SK-N-SH treated with all-trans-retinoic acid at 6 μM for 48 hours (cell line): ENCODE data around the gene AMPD3.

ENCODE experiments used
- ATAC-seq: fragments of 200-7000 bp; cut with Tn5 transposase; 3 replicates; pipeline ENCODE4 v1.9.1; 2020; ENCODE audit warnings: mild to moderate bottlenecking, moderate library complexity
- ARNTL ChIP-seq: fragments of 450-650 bp; formaldehyde crosslinking; IDR thresholded peaks from 2 replicates; pipeline ENCODE4 v1.5.0; 2020; ENCODE audit warnings: low read depth, mild to moderate bottlenecking, moderate library complexity, borderline replicate concordance
- BACH2 ChIP-seq: fragments of 250-450 bp; sonication (Bioruptor Pico); IDR thresholded peaks from 2 replicates; pipeline ENCODE4 v1.9.0; 2021; ENCODE audit warnings: mild to moderate bottlenecking, borderline replicate concordance
- CSDC2 ChIP-seq: fragments of 250-450 bp; sonication (Bioruptor Pico); IDR thresholded peaks from 2 replicates; pipeline ENCODE4 v1.5.0; 2020; ENCODE audit warnings: mild to moderate bottlenecking, moderate library complexity
- GLIS3 ChIP-seq: fragments of 250-450 bp; sonication (Bioruptor Pico); IDR thresholded peaks from 2 replicates; pipeline ENCODE4 v1.5.0; 2020; ENCODE audit warnings: mild to moderate bottlenecking, moderate library complexity
- ISL1 ChIP-seq: fragments of 250-450 bp; sonication (Bioruptor Pico); IDR thresholded peaks from 2 replicates; pipeline ENCODE4 v2.1.2; 2022; ENCODE audit warnings: mild to moderate bottlenecking, moderate library complexity
- OSR1 ChIP-seq: fragments of 250-450 bp; sonication (Bioruptor Pico); IDR thresholded peaks from 2 replicates; pipeline ENCODE4 v1.8.0; 2022; ENCODE audit warnings: moderate library complexity, mild to moderate bottlenecking, inconsistent platforms
- POU6F1 ChIP-seq: fragments of 250-450 bp; sonication (Bioruptor Pico); IDR thresholded peaks from 2 replicates; pipeline ENCODE4 v1.8.0; 2021; ENCODE audit warnings: low read depth, mild to moderate bottlenecking, moderate library complexity, borderline replicate concordance
- PPARA ChIP-seq: fragments of 250-450 bp; sonication (Bioruptor Pico); IDR thresholded peaks from 2 replicates; pipeline ENCODE4 v1.5.0; 2020; ENCODE audit warnings: mild to moderate bottlenecking, borderline replicate concordance
- RARB ChIP-seq: fragments of 250-450 bp; sonication (Bioruptor Pico); IDR thresholded peaks from 2 replicates; pipeline ENCODE4 v1.8.0; 2021; ENCODE audit warnings: mild to moderate bottlenecking, moderate library complexity
- SNAI2 ChIP-seq: fragments of 250-450 bp; sonication (Bioruptor Pico); IDR thresholded peaks from 2 replicates; pipeline ENCODE4 v1.5.0; 2020; ENCODE audit warnings: mild to moderate bottlenecking, moderate library complexity
- TCF4 ChIP-seq: fragments of 250-450 bp; sonication (Bioruptor Pico); IDR thresholded peaks from 2 replicates; pipeline ENCODE4 v1.8.0; 2021; ENCODE audit warnings: mild to moderate bottlenecking, moderate library complexity, borderline replicate concordance
- TOX ChIP-seq: fragments of 250-450 bp; sonication (Bioruptor Pico); IDR thresholded peaks from 2 replicates; pipeline ENCODE4 v1.8.0; 2021; ENCODE audit warnings: mild to moderate bottlenecking, moderate library complexity, borderline replicate concordance
- TSHZ2 ChIP-seq: fragments of 250-450 bp; sonication (Bioruptor Pico); IDR thresholded peaks from 2 replicates; pipeline ENCODE4 v1.5.0; 2020; ENCODE audit warnings: mild to moderate bottlenecking, moderate library complexity
- ZC3H10 ChIP-seq: fragments of 250-450 bp; sonication (Bioruptor Pico); IDR thresholded peaks from 2 replicates; pipeline ENCODE4 v1.5.1; 2021; ENCODE audit warnings: mild to moderate bottlenecking, moderate library complexity
- ZFP3 ChIP-seq: fragments of 250-450 bp; sonication (Bioruptor Pico); IDR thresholded peaks from 2 replicates; pipeline ENCODE4 v1.5.0; 2020; ENCODE audit warnings: mild to moderate bottlenecking, moderate library complexity
- ZFP30 ChIP-seq: fragments of 450-650 bp; formaldehyde crosslinking; IDR thresholded peaks from 2 replicates; pipeline ENCODE4 v1.5.0; 2022; ENCODE audit warnings: mild to moderate bottlenecking, moderate library complexity
- ZNF565 ChIP-seq: fragments of 450-650 bp; formaldehyde crosslinking; conservative IDR thresholded peaks from 2 replicates; pipeline ENCODE4 v1.5.0; 2020; ENCODE audit warnings: low read depth, mild to moderate bottlenecking, moderate library complexity
- ZNF70 ChIP-seq: fragments of 450-650 bp; formaldehyde crosslinking; IDR thresholded peaks from 2 replicates; pipeline ENCODE4 v1.5.0; 2020; ENCODE audit warnings: mild to moderate bottlenecking, moderate library complexity
- ZNF8 ChIP-seq: fragments of 450-650 bp; formaldehyde crosslinking; IDR thresholded peaks from 2 replicates; pipeline ENCODE4 v1.5.0; 2020; ENCODE audit warnings: mild to moderate bottlenecking, moderate library complexity
- TF ChIP-seq, protein P1 (sequence below): fragments of 250-450 bp; sonication (Bioruptor Pico); IDR thresholded peaks from 2 replicates; pipeline ENCODE4 v1.5.1; 2020; ENCODE audit warnings: low read depth, mild to moderate bottlenecking, moderate library complexity
- TF ChIP-seq, protein P2 (sequence below): fragments of 250-450 bp; sonication (Bioruptor Pico); IDR thresholded peaks from 2 replicates; pipeline ENCODE4 v1.8.0; 2020; ENCODE audit warnings: mild to moderate bottlenecking, moderate library complexity, borderline replicate concordance

Gene AMPD3

DNA sequence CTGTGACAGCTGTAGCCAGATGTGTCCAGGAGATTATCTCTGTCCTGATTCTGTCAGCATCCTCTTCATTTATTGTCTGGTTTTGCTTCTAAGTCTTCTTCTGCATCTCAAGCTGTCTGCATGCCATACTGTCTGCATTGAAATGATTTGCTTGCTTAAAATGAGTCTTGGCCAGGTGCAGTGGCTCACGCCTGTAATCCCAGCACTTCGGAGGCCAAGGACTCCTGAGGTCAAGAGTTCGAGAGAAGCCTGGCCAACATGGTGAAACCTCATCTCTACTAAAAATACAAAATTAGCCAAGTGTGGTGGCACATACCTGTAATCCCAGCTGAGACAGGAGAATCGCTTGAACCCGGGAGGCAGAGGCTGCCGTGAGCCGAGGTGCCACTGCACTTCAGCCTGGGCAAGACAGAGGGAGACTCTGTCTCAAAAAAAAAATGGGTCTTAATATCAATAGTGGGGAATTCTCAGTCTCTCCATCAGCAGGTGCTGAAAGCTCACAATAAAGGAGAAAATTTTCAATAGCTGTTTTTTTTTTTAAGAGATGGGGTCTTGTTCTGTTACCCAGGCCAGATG, 39.2 kb upstream of the AMPD3 start:
- TF ChIP-seq TOX (CRISPR knock-in tag), result no peak

DNA sequence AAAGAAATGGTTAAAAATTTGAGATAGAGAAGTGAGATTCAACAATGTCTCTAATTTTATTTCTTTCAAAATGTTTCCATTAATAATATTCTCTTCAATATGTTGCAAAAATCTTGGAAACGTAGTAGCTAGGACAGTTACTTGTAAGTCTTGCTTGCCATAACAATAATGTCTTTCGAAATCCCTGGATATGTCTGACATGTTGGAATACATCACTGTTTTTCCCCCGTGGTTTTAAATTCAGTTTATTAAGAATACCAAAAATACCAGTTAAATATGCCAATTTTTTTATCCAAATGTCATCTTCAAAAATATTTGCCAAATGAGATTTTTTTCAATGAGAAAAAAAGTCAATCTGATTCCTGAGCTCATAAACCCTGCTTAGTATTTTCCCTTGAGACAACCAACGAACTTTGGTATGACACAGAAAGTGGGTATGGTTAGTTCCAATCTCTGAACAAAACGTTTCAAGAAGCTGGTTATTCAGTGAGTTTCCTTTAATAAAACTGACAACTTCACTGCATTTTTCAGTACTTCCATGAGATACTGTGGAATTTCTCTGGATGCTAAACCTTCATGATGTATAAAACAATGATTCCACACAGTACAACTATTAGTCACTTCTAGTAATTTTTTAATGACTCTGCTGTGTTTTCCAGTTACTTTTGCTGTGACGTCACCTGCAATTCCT, 36.7 kb upstream of the AMPD3 start:
- no peak for ATAC-seq
- TF ChIP-seq TOX (CRISPR knock-in tag) (no peak), TCF4 (CRISPR knock-in tag) (no peak)

More for the DNA sequence above, 39.2 kb upstream of the AMPD3 start:
- no peak for ATAC-seq

GRCh38 chr11:10418950-10419310, 36.1 kb upstream of the AMPD3 start:
- TF ChIP-seq TOX (CRISPR knock-in tag) (no peak), ZC3H10 (CRISPR knock-in tag) (no peak), CSDC2 (CRISPR knock-in tag) (no peak), ZFP30 (CRISPR knock-in tag) (no peak), TCF4 (CRISPR knock-in tag) (no peak), ARNTL (no peak), BACH2 (CRISPR knock-in tag) (no peak), TSHZ2 (CRISPR knock-in tag) (no peak), PPARA (CRISPR knock-in tag) (no peak), ISL1 (CRISPR knock-in tag) (no peak), ZNF8 (CRISPR knock-in tag) (no peak), ZNF70 (CRISPR knock-in tag) (no peak), SNAI2 (CRISPR knock-in tag) (no peak), GLIS3 (CRISPR knock-in tag) (no peak), ZFP3 (CRISPR knock-in tag) (no peak)
- TF ChIP-seq, protein P1, sequence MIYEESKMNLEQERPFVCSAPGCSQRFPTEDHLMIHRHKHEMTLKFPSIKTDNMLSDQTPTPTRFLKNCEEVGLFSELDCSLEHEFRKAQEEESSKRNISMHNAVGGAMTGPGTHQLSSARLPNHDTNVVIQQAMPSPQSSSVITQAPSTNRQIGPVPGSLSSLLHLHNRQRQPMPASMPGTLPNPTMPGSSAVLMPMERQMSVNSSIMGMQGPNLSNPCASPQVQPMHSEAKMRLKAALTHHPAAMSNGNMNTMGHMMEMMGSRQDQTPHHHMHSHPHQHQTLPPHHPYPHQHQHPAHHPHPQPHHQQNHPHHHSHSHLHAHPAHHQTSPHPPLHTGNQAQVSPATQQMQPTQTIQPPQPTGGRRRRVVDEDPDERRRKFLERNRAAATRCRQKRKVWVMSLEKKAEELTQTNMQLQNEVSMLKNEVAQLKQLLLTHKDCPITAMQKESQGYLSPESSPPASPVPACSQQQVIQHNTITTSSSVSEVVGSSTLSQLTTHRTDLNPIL (CRISPR knock-in tag), result no peak
- ATAC-seq, result no peak

GRCh38 chr11:10426475-10426874, 28.6 kb upstream of the AMPD3 start:
- ATAC-seq, result no peak
- TF ChIP-seq POU6F1 (CRISPR knock-in tag) (no peak), ZNF565 (CRISPR knock-in tag) (no peak), GLIS3 (CRISPR knock-in tag) (no peak), ZNF70 (CRISPR knock-in tag) (no peak), OSR1 (CRISPR knock-in tag) (no peak), TSHZ2 (CRISPR knock-in tag) (no peak), RARB (no peak), CSDC2 (CRISPR knock-in tag) (no peak)
- TF ChIP-seq, protein P2, sequence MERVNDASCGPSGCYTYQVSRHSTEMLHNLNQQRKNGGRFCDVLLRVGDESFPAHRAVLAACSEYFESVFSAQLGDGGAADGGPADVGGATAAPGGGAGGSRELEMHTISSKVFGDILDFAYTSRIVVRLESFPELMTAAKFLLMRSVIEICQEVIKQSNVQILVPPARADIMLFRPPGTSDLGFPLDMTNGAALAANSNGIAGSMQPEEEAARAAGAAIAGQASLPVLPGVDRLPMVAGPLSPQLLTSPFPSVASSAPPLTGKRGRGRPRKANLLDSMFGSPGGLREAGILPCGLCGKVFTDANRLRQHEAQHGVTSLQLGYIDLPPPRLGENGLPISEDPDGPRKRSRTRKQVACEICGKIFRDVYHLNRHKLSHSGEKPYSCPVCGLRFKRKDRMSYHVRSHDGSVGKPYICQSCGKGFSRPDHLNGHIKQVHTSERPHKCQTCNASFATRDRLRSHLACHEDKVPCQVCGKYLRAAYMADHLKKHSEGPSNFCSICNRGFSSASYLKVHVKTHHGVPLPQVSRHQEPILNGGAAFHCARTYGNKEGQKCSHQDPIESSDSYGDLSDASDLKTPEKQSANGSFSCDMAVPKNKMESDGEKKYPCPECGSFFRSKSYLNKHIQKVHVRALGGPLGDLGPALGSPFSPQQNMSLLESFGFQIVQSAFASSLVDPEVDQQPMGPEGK (CRISPR knock-in tag), result no peak
- TF ChIP-seq, protein P1 (CRISPR knock-in tag), result no peak
